Measurements from ENCODE around the gene HTRA3. TPM values are rescaled to one million over a fixed set of nuclear protein-coding genes. Genes with fewer than 3 reads are reported as not detected.

Gene HTRA3
- total and polyA plus RNA-seq, 2 of the 8 experiments (the other 6 are each of a cell fraction or from before 2014, with no cell fraction given), result 3.2 to 5.8 TPM

GRCh38 chr4:8268901-8269534, 536 bp upstream of the HTRA3 start:
- Histone ChIP-seq H2AK5ac (ENCODE audit: low read depth, low read length) (no peak overlapping the region), H4K5ac (ENCODE audit: insufficient read length, low read depth, low read length) (no peak overlapping the region), H3K56ac (replicated peaks; ENCODE audit: insufficient read length, low read depth, low read length) (no peak overlapping the region), H2BK12ac (ENCODE audit: low read depth, low read length) (no peak overlapping the region), H3K27me3 (replicated peaks in 1 of 4; ENCODE audit: control insufficient read depth in 3 of 4, extremely low read depth in 1 of 4, insufficient read depth in 3 of 4, low read length in 3 of 4) (peaks cover 7 to 28% (median 20%) of the 10 kb centered on the region in 4 experiments; a peak in 6 of 7 replicates), H3K79me2 (ENCODE audit: control insufficient read depth in 1 of 2, insufficient read depth in 2 of 2, low read length in 2 of 2) (no peaks in the 10 kb centered on the region), H3K9ac (replicated peaks in 1 of 4; ENCODE audit: extremely low read depth in 1 of 4, low read depth in 3 of 4, low read length in 3 of 4) (no peak overlapping the region), H3K4me1 (replicated peaks in 1 of 4; ENCODE audit: control insufficient read depth in 3 of 4, insufficient read depth in 4 of 4, low read length in 3 of 4) (peaks cover 0 to 2% (median 1%) of the 10 kb centered on the region in 4 experiments; a peak in 3 of 7 replicates), H2BK5ac (ENCODE audit: low read depth, low read length) (no peak overlapping the region), H2BK20ac (ENCODE audit: low read length) (no peak overlapping the region), H2BK15ac (ENCODE audit: low read length) (0 out of 2 replicates have a peak overlapping the region, but pooled peaks have one; percentile 31), H3K4ac (replicated peaks; ENCODE audit: insufficient read length, low read depth, low read length) (no peak overlapping the region), H3K23me2 (ENCODE audit: low read depth, low read length) (peaks cover 4% of the 10 kb centered on the region; the same call in 1 of the 2 replicates), H3K36me3 (ENCODE audit: control insufficient read depth in 2 of 4, insufficient read depth in 4 of 4, low read length in 3 of 4) (no peaks in the 10 kb centered on the region), H4K8ac (ENCODE audit: extremely low read depth, insufficient read depth, low read length) (peak overlapping the region; percentile 53), H2BK120ac (replicated peaks; ENCODE audit: low read depth, low read length) (no peak overlapping the region), H3K18ac (ENCODE audit: extremely low read depth, low read length) (0 out of 2 replicates have a peak overlapping the region, but pooled peaks have one; percentile 40), H3K14ac (ENCODE audit: insufficient read length) (no peak overlapping the region), H3K9me3 (ENCODE audit: insufficient read depth in 2 of 2, low read depth in 1 of 2, low read length in 1 of 2) (no peaks in the 10 kb centered on the region), H4K20me1 (replicated peaks in 1 of 2; ENCODE audit: control insufficient read depth in 1 of 2, insufficient read depth in 2 of 2, low read length in 2 of 2) (no peaks in the 10 kb centered on the region), H3K23ac (ENCODE audit: insufficient read length) (no peak overlapping the region), H3K79me1 (ENCODE audit: low read depth, low read length) (no peaks in the 10 kb centered on the region), H2AFZ (ENCODE audit: low read length) (0 out of 2 replicates have a peak overlapping the region, but pooled peaks have one; percentile 42), H4K91ac (replicated peaks; ENCODE audit: insufficient read length, low read length) (peak overlapping the region; percentile 45), H3K27ac (ENCODE audit: low read depth, low read length) (no peak overlapping the region), H3K4me3 (ENCODE audit: extremely low read depth in 1 of 4, insufficient read depth in 2 of 4, low read depth in 3 of 4, low read length in 4 of 4) (peak overlapping the region in 1 of 4 experiments; percentile 59; a peak in 2 of 8 replicates), H3K4me2 (ENCODE audit: insufficient read depth in 1 of 2, low read depth in 2 of 2, low read length in 2 of 2) (peak overlapping the region; percentile 32 to 70; a peak in 2 of 4 replicates)
- CTCF ChIA-PET (ENCODE audit: partially characterized antibody), result interaction anchor here (1.2 to 6.1 kb wide), 8 partner anchors 24 to 159 kb away, joined by 3 to 74 read pairs (median 10); no protein-coding TSS in a partner anchor
- POLR2A ChIA-PET (ENCODE audit: partially characterized antibody), result interaction anchor here (1.2 kb wide), 1 partner anchor 89 kb away, joined by 3 read pairs; no protein-coding TSS in a partner anchor
- no peak for DNase-seq (ENCODE audit: low read depth in 1 of 2, low spot score in 2 of 2)
- WGBS, 2 experiments (ENCODE audit: extremely low coverage in 1 of 2, insufficient coverage in 1 of 2, insufficient read length in 1 of 2, insufficient replicate concordance in 2 of 2, low coverage in 1 of 2, low lambda C conversion rate in 2 of 2, missing lambda C conversion rate in 1 of 2), result 77% methylated on average over 24 of the region's 25 CpGs; no CpG with 5 or more reads in 1 of the 2 experiments
- TF ChIP-seq SRF (IDR thresholded peaks at IDR 0.05; ENCODE audit: low read depth, low read length) (no peak), CHD1 (IDR thresholded peaks at IDR 0.05; ENCODE audit: low read depth, low read length) (no peak), FOSL1 (IDR thresholded peaks at IDR 0.05; ENCODE audit: insufficient read depth, low read depth, low read length) (no peak), BACH1 (IDR thresholded peaks at IDR 0.05; ENCODE audit: low read length) (no peak), POLR2AphosphoS5 (IDR thresholded peaks at IDR 0.05; ENCODE audit: low read depth, low read length) (no peak), SIX5 (IDR thresholded peaks at IDR 0.05; ENCODE audit: low read depth, low read length) (no peak), RFX5 (IDR thresholded peaks at IDR 0.05; ENCODE audit: borderline replicate concordance, low read depth, low read length) (no peak), EZH2 (IDR thresholded peaks at IDR 0.05; ENCODE audit: low read depth, low read length, severe bottlenecking) (no peak), TEAD4 (IDR thresholded peaks at IDR 0.05; ENCODE audit: low read depth, low read length) (no peak)
- no peak for FAIRE-seq

Measured in H1 (cell line).